GM18861 (cell line): ENCODE results near the gene CRY2.

Experiments
- ATAC-seq: cut with Tn5 transposase; IDR thresholded peaks from one replicate; pipeline ENCODE4 v1.9.1; 2021; ENCODE audit not compliant: unreplicated experiment

CRY2 gene

DNA sequence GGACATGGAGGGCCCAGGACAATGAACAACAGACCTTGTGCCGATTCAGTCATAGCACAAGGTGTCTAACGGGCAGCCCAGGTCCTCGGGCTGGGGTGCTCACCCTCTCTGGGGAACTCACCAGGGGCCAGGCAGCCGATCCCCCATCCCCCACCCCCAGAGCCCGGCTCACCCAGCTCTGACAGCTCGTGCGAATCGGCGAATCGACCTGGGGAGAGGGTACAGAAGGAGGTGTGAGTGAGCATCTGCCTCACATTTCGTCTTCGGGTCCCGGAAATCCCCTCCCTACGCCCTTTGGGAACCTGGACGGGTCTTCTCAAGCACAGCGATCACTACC is 70.0 kb downstream of the CRY2 start:
- ATAC-seq: no peak

- peak; percentile 84 for ATAC-seq
Measured at GRCh38 chr11:45917623-45918330, 70.5 kb downstream of the CRY2 start, which contains the start of gene PEX16. Gene PEX16, minus strand, starts transcription at chr11:45917877. Its CDS starts 66 bp downstream, at chr11:45917811.

- no peak for ATAC-seq
Measured at GRCh38 chr11:45918331-45918941, 71.2 kb downstream of the CRY2 start.

DNA sequence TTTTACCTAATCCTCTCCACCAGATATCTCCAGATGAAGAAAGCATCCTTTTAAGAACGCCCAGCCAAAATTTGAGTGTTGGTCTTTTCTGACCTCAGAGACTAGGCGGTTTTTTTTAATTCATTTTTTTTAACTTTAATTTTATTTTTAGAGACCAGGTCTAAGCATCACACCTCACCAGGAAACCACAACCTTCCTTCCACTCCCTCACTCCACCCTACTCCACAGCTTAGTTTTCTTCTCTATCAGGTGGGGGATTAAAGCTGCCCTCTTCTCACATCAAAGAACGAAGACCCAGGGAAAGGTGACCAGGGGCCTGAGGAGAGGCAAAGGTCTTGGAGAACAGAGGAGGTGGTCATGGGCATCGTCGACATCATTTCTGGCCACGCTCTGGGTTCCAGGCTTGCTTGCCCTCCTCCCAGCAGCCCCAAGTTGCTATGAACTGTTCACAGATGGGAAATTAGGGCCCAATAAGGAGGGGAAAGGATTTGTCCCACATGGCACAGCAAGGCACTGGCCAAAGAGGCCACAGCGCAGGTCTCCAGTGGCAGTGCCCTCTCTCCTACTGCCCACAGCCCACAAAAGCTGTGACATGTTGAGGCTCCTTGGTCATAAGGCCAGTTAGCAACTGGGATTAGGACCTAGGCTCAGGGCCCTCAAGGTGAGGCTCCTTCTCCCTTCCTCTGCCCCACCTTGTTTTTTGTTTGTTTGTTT is 71.8 kb downstream of the CRY2 start:
- no peak for ATAC-seq

- no peak for ATAC-seq
Measured at GRCh38 chr11:45919806-45920530, 72.7 kb downstream of the CRY2 start.

GRCh38 chr11:45920531-45921477 is 73.5 kb downstream of the CRY2 start:
- no peak for ATAC-seq

DNA sequence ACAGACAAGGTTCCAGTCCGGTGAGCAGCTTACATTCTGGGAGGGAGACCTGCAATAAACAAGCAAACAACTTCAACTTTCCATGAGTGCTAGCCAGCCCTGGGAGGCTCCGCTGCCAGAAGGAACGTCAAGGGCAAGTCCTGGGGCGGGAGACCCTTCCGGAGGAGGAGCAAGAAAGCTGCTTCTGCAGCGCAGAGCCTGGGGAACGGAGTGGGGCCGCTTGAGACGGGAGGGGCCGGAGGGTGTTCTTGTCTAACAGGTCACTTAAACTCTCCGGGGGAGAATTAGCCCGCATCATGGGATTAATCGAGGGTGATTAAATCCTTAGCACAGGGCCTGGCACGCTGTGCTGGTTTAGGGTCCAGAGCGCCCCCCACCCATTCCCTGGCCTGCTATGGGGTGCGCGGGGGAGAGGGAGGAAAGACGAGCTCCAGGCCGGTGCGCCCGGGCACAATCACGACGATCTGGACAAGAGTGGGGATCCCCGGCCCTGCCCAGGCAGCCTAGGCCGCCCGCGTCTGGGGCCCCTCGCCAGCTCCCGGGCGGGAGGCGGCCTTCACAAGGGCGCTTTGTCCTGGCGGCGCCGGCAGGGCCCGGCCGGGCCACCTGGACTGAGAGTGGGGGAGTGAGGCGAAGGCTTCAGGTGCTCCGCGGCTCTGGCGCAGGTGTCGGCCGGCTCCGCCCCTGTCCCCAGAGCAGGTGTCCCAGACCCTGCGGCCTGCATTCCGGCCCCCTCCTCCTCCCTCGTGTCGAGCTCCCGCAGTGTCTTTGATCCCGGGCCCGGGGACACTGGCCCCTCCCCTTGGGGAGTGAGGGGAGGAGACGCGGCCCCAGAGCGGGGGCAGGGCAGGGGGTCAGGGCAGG is 74.5 kb downstream of the CRY2 start:
- ATAC-seq: no peak

GRCh38 chr11:45922425-45923082 is 75.3 kb downstream of the CRY2 start, which contains the start of gene LARGE2:
Gene LARGE2, plus strand, starts transcription at chr11:45922656. Its CDS starts 227 bp downstream, at chr11:45922883.
- ATAC-seq: no peak

DNA sequence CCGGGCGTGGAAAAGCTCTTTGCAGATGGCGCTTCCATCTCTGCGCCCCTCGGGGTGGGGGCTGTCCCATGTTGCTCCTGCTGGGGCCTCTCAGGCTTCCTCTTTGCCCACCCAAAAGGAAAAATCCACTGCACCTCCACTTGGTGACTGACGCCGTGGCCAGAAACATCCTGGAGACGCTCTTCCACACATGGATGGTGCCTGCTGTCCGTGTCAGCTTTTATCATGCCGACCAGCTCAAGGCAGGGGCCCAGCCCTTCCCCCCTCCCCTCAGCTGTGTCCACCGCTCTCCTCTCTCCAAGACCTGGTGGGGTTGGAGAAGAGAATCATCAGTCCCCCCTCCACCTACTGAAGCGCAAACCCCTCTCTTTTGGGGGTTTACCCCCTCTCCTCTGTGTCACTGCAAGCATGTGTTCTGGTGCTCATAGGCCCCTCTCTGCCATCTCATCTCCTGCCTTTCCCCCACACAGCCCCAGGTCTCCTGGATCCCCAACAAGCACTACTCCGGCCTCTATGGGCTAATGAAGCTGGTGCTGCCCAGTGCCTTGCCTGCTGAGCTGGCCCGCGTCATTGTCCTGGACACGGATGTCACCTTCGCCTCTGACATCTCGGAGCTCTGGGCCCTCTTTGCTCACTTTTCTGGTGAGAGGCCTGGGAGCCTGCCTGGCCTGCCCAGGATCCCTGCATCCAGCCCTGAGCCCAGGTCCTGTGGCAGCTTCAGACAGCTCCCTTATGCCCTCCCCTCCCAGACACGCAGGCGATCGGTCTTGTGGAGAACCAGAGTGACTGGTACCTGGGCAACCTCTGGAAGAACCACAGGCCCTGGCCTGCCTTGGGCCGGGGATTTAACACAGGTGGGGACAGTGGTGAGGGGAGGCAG is 77.0 kb downstream of the CRY2 start:
- no peak for ATAC-seq

DNA sequence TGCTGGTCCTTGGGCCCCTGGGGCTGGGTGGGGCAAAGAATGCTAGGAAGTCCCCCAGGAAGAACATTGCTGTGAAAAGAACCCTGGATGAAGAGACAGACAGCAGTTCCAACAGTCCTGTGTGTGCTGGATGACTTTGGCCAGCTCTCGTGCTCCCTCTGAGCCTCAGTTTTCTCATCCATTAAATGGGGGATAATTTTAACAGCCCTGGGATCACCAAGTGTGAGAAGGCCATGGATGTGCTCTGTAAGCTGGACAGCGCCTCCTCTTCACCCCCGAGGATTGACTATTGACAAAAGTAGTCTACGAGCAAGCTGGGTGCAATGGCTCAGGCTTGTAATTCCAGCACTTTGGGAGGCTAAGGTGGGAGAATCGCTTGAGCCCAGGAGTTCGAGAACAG is 77.7 kb downstream of the CRY2 start:
- ATAC-seq: no peak

DNA sequence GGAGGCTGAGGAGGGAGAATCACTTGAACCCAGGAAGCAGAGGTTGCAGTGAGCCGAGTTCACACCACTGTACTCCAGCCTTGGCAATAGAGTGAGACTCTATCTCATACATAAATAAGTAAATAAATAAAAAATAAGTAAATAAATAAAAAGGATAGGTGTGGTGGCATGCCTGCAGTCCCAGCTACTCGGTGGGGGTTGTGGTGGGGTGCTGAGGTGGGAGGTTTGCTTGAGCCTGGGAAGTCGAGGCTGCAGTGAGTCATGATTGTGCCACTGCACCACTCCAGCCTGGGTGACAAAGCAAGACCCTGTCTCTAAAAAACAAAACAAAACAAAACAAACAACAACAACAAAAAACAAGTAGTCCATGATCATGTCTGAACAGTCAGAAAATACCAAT is 78.3 kb downstream of the CRY2 start:
- no peak for ATAC-seq

DNA sequence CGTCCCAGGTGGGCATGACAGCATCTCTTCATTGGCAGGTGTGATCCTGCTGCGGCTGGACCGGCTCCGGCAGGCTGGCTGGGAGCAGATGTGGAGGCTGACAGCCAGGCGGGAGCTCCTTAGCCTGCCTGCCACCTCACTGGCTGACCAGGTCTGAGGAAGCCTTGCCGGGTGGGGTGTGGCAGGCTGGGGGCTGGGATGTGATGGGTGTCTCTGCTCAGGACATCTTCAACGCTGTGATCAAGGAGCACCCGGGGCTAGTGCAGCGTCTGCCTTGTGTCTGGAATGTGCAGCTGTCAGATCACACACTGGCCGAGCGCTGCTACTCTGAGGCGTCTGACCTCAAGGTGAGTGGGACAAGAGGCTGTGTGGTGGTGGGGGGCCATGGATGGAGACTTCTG is 78.7 kb downstream of the CRY2 start:
- ATAC-seq: no peak

DNA sequence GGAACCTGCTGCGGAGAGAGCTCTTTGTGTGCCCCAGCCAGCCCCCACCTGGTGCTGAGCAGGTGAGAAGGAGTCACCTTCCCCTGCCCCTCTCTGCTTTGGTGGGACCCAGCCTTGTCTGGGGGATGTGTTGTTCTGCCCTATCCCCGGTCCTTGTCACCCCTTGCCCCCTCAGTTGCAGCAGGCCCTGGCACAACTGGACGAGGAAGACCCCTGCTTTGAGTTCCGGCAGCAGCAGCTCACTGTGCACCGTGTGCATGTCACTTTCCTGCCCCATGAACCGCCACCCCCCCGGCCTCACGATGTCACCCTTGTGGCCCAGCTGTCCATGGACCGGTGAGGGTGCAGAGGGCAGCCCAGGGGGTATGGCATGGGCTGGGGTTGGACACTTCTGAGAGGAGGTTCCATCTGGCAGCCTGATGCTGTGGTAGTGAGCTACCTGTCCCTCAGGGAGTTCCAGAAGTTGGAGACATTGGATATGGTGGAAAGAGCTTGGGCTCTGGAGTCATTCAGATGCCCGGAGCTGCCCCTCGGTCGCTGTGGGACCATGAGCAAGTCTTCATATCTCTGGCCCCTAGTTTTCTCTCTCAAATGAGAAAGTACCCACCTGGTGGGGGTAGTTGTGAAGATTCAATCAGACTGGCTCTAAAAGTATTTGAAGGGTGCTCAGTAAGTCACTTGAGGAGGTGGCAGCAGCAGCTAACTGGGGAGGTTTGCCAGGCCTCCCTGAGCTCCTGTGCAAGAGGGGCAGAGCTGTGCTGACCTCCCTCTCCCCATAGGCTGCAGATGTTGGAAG is 79.5 kb downstream of the CRY2 start:
- ATAC-seq: no peak

- no peak for ATAC-seq
Measured at GRCh38 chr11:45927332-45927683, 80.0 kb downstream of the CRY2 start.

DNA sequence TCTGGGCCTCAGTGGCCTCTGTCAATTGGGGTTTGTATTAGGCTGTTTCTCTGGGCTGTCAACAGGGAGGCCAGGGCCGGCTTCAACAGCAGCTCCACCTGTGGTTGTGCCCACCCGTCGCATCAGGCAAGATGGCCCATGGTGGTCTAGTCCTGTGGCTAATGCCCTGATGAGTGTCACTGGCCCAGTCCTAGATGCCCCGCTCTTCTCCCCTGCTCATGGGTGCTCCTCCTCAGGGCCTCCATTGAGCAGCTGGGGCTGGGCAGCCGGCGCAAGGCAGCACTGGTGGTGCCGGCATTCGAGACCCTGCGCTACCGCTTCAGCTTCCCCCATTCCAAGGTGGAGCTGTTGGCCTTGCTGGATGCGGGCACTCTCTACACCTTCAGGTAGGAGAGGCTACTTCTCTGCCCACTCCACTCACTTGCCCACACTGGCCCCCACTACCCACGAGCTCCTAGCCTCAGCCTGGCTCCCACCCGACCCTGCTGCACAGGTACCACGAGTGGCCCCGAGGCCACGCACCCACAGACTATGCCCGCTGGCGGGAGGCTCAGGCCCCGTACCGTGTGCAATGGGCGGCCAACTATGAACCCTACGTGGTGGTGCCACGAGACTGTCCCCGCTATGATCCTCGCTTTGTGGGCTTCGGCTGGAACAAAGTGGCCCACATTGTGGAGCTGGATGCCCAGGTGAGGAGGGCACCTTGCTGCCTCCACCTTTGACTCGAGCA is 80.6 kb downstream of the CRY2 start:
- ATAC-seq: no peak

DNA sequence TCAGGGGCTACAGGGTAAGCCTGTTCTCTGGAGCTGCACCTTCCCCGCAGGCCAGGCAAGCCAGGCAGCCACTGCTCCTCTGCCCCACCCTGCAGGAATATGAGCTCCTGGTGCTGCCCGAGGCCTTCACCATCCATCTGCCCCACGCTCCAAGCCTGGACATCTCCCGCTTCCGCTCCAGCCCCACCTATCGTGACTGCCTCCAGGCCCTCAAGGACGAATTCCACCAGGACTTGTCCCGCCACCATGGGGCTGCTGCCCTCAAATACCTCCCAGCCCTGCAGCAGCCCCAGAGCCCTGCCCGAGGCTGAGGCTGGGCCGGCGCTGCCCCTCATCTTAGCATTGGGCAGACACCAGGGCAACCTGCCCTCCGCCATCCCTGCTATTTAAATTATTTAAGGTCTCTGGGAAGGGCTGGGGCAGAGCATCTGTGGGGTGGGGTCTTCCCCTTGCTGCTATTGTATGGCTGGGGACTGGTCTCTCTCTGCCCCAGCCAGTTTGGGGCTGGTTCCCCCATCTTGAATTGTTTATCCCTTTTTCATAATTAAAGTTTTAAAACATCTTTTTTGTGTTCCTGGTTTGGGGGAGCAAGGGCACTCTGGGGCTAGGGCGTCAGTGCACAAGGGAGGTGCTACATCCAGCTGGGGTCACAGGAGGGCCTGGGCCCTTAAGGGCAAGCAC is 81.4 kb downstream of the CRY2 start:
- ATAC-seq: no peak
